Neuronal stem cell (in vitro differentiated cells): ENCODE results near the gene BMP15.

ENCODE experiments used
- DNase-seq: peaks from one replicate; pipeline ENCODE4 v3.0.0-alpha.2; 2013; ENCODE audit warnings: low spot score
- H2AFZ ChIP-seq: one replicate; pipeline ENCODE4 v1.6.1; 2013; ENCODE audit warnings: mild to moderate bottlenecking, low read length, inconsistent platforms
- H2AK5ac ChIP-seq: 2 replicates; pipeline ENCODE4 v1.6.1; 2013; ENCODE audit warnings: low read depth, mild to moderate bottlenecking, inconsistent platforms, low read length, moderate library complexity, mixed read lengths
- H2BK120ac ChIP-seq: 2 replicates; pipeline ENCODE4 v1.6.1; 2013; ENCODE audit warnings: low read depth, mild to moderate bottlenecking, inconsistent platforms, low read length, moderate library complexity, mixed read lengths
- H2BK12ac ChIP-seq: one replicate; pipeline ENCODE4 v1.6.1; 2013; ENCODE audit warnings: low read length, inconsistent platforms
- H2BK15ac ChIP-seq: 2 replicates; pipeline ENCODE4 v1.6.1; 2013; ENCODE audit warnings: mild to moderate bottlenecking, low read length, inconsistent platforms, mixed read lengths
- H2BK5ac ChIP-seq: one replicate; pipeline ENCODE4 v1.6.1; 2013; ENCODE audit warnings: inconsistent platforms, mild to moderate bottlenecking, low read length, moderate library complexity
- H3K14ac ChIP-seq: one replicate; pipeline ENCODE4 v1.6.1; 2013; ENCODE audit warnings: low read length, inconsistent platforms
- H3K18ac ChIP-seq: 2 replicates; pipeline ENCODE4 v1.6.1; 2013; ENCODE audit warnings: low read length, inconsistent platforms
- H3K23ac ChIP-seq: 2 replicates; pipeline ENCODE4 v1.6.1; 2013; ENCODE audit warnings: low read depth, mild to moderate bottlenecking, mixed read lengths, low read length, inconsistent platforms; ENCODE audit not compliant: poor library complexity
- H3K27ac ChIP-seq: replicated peaks from 3 replicates; pipeline ENCODE4 v1.5.1; 2013; ENCODE audit warnings: low read length, inconsistent platforms
- H3K27me3 ChIP-seq, 3 experiments: 2 replicates each; pipeline ENCODE4 v1.6.1; 2013; ENCODE audit warnings: low read length in 3 of 3, mild to moderate bottlenecking in 2 of 3, inconsistent platforms in 1 of 3, low read depth in 1 of 3, mixed read lengths in 1 of 3, moderate library complexity in 1 of 3; ENCODE audit not compliant: control insufficient read depth in 3 of 3, insufficient read depth in 3 of 3
- H3K36me3 ChIP-seq, 2 donors: replicated peaks in 1 of 2; 2 replicates each; pipeline ENCODE4 v1.6.1; 2013; ENCODE audit warnings: low read length in 2 of 2; ENCODE audit not compliant: control insufficient read depth in 2 of 2, insufficient read depth in 2 of 2
- H3K4ac ChIP-seq: 2 replicates; pipeline ENCODE4 v1.6.1; 2013; ENCODE audit warnings: inconsistent platforms, mild to moderate bottlenecking, low read length, moderate library complexity
- H3K4me1 ChIP-seq, 2 donors: 1 replicate in 1 of 2; 2 replicates in 1 of 2; pipeline ENCODE4 v1.6.1; 2013; ENCODE audit warnings: low read length in 2 of 2, low read depth in 1 of 2; ENCODE audit not compliant: control insufficient read depth in 2 of 2, insufficient read depth in 1 of 2
- H3K4me2 ChIP-seq: one replicate; pipeline ENCODE4 v1.6.1; 2013; ENCODE audit warnings: mild to moderate bottlenecking, low read length, inconsistent platforms; ENCODE audit not compliant: insufficient read depth, poor library complexity, severe bottlenecking
- H3K4me3 ChIP-seq, 2 donors: 2 replicates each; pipeline ENCODE4 v1.5.1; 2013; ENCODE audit warnings: low read length in 2 of 2, mild to moderate bottlenecking in 2 of 2, inconsistent platforms in 1 of 2, moderate library complexity in 1 of 2
- H3K79me1 ChIP-seq: one replicate; pipeline ENCODE4 v1.6.1; 2013; ENCODE audit warnings: low read depth, mild to moderate bottlenecking, inconsistent platforms, low read length, moderate library complexity
- H3K9ac ChIP-seq: one replicate; pipeline ENCODE4 v1.6.1; 2013; ENCODE audit warnings: mild to moderate bottlenecking, low read depth, low read length, inconsistent platforms; ENCODE audit not compliant: poor library complexity
- H3K9me3 ChIP-seq, 2 donors: replicated peaks in 1 of 2; 2 replicates each; pipeline versions ENCODE3 to v1.6.1; 2013; ENCODE audit warnings: low read length in 2 of 2, mild to moderate bottlenecking in 2 of 2, inconsistent platforms in 1 of 2, low read depth in 1 of 2, mixed read lengths in 1 of 2, moderate library complexity in 1 of 2; ENCODE audit not compliant: control insufficient read depth in 2 of 2, insufficient read depth in 1 of 2
- H4K8ac ChIP-seq: one replicate; pipeline ENCODE4 v1.6.1; 2013; ENCODE audit warnings: low read depth, mild to moderate bottlenecking, inconsistent platforms, low read length, moderate library complexity
- H4K91ac ChIP-seq: one replicate; pipeline ENCODE4 v1.6.1; 2013; ENCODE audit warnings: low read length, low read depth, mild to moderate bottlenecking, inconsistent platforms; ENCODE audit not compliant: poor library complexity
- WGBS, 2 donors: extraction: QIAGEN DNeasy Blood & Tissue Kit; methylation state at CpG; one replicate each; pipeline ENCODE4 v1.1.7; 2013; ENCODE audit warnings: missing lambda C conversion rate in 2 of 2, mixed read lengths in 1 of 2; ENCODE audit not compliant: insufficient read length in 2 of 2, insufficient replicate concordance in 1 of 2; ENCODE audit errors: extremely low coverage in 2 of 2; 5-methylcytosine and 5-hydroxymethylcytosine counted together

Gene BMP15

DNA sequence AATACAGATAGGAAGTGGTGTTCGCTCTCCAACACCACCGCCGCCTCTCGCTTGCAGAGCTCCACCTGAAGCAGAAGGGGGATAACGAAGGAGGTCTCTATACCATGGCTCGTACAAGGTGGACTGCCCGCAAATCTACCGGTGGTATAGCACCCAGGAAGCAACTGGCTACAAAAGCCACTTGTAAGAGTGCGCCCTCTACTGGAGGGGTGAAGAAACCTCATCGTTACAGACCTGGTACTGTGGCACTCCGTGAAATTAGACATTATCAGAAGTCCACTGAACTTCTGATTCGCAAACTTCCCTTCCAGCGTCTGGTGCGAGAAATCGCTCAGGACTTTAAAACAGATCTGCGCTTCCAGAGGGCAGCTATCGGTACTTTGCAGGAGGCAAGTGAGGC is 5.2 kb upstream of the BMP15 start:
- no peaks in the 10 kb centered on the region for H3K36me3 ChIP-seq
- no peak overlapping the region for H3K4me2 ChIP-seq
- H2BK12ac ChIP-seq, result no peak overlapping the region
- WGBS, 2 donors, result no CpG with 5 or more reads among the region's 17 CpGs
- no peak overlapping the region for H3K9ac ChIP-seq
- no peak overlapping the region for H3K23ac ChIP-seq
- H3K27me3 ChIP-seq, result peaks cover 0 to 2% (median 0%) of the 10 kb centered on the region in 3 experiments
- no peaks in the 10 kb centered on the region for H3K4me1 ChIP-seq
- H3K14ac ChIP-seq, result no peak overlapping the region
- H2BK120ac ChIP-seq, result no peak overlapping the region
- no peak overlapping the region for H3K18ac ChIP-seq
- no peak overlapping the region for H4K91ac ChIP-seq
- H3K27ac ChIP-seq, result no peak overlapping the region
- H2BK15ac ChIP-seq, result no peak overlapping the region
- no peak overlapping the region for H2AK5ac ChIP-seq
- no peaks in the 10 kb centered on the region for H3K79me1 ChIP-seq
- H2BK5ac ChIP-seq, result no peak overlapping the region
- no peak overlapping the region for H3K4ac ChIP-seq
- H2AFZ ChIP-seq, result no peak overlapping the region
- DNase-seq, result no peak
- H3K9me3 ChIP-seq, result no peaks in the 10 kb centered on the region
- H4K8ac ChIP-seq, result no peak overlapping the region
- no peak overlapping the region for H3K4me3 ChIP-seq

DNA sequence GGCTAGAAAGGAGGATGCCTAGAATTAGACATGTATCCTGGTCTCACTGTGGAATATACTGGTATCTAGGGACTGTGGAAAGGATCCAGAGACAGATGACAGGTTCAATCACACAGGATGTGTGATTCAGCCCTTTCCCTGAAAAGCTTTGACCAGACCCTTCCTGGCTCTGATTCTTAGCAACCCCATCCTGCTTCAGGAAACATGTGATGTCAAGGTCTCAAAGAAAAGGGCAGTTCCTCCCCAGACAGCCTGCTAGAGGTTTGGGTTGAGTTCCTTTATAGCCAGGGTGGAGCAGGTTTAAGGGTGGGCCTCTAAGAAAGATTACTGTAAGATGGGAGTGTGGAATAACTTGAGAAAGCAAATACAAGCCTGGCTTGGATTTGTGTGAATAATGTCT is 3.0 kb downstream of the BMP15 start:
- no peak overlapping the region for H2BK12ac ChIP-seq
- no peak overlapping the region for H3K4me2 ChIP-seq
- no peak overlapping the region for H3K4ac ChIP-seq
- H3K79me1 ChIP-seq, result no peaks in the 10 kb centered on the region
- DNase-seq, result no peak
- H3K9me3 ChIP-seq, result no peaks in the 10 kb centered on the region
- no peak overlapping the region for H2BK5ac ChIP-seq
- H3K14ac ChIP-seq, result no peak overlapping the region
- H3K9ac ChIP-seq, result no peak overlapping the region
- H3K4me3 ChIP-seq, result no peak overlapping the region
- H3K36me3 ChIP-seq, result no peaks in the 10 kb centered on the region
- H2AFZ ChIP-seq, result no peak overlapping the region
- no peak overlapping the region for H3K23ac ChIP-seq
- no peak overlapping the region for H3K18ac ChIP-seq
- no peak overlapping the region for H4K8ac ChIP-seq
- H3K27me3 ChIP-seq, result peaks cover 0 to 12% (median 0%) of the 10 kb centered on the region in 3 experiments
- no peak overlapping the region for H3K27ac ChIP-seq
- H2BK120ac ChIP-seq, result no peak overlapping the region
- no peak overlapping the region for H2AK5ac ChIP-seq
- peaks cover 0 to 1% of the 10 kb centered on the region in 2 donors for H3K4me1 ChIP-seq
- no peak overlapping the region for H4K91ac ChIP-seq
- H2BK15ac ChIP-seq, result no peak overlapping the region

DNA sequence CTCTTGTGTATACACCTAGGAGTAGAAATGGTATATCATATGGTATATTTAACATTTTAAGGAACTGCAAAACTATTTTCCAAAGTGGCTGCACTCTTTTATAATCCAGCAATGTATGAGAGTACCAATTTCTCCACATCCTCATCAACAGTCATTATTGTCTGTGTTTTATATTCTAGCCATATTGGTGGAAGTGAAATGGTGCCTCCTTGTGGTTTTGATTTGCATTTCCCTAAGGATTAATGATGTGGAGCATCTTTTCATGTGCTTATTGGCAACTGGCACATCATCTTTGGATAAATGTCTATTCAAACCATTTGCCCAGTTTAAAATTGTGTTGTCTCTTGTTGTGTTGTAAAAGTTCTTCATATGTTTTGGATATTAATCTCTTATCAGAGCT is 9.6 kb downstream of the BMP15 start:
- DNase-seq, result peak; percentile 0
- no peaks in the 10 kb centered on the region for H3K36me3 ChIP-seq
- no peak overlapping the region for H3K4me3 ChIP-seq
- no peak overlapping the region for H3K23ac ChIP-seq
- H3K9me3 ChIP-seq, result no peaks in the 10 kb centered on the region
- no peak overlapping the region for H3K27ac ChIP-seq
- H4K8ac ChIP-seq, result no peak overlapping the region
- no peak overlapping the region for H2BK5ac ChIP-seq
- H2BK120ac ChIP-seq, result no peak overlapping the region
- H2BK15ac ChIP-seq, result no peak overlapping the region
- H2AK5ac ChIP-seq, result no peak overlapping the region
- H3K79me1 ChIP-seq, result no peaks in the 10 kb centered on the region
- no peak overlapping the region for H2BK12ac ChIP-seq
- H3K4me2 ChIP-seq, result no peak overlapping the region
- H2AFZ ChIP-seq, result no peak overlapping the region
- H3K18ac ChIP-seq, result no peak overlapping the region
- H3K4ac ChIP-seq, result no peak overlapping the region
- H3K14ac ChIP-seq, result no peak overlapping the region
- H3K9ac ChIP-seq, result no peak overlapping the region
- peaks cover 0 to 7% (median 0%) of the 10 kb centered on the region in 3 experiments for H3K27me3 ChIP-seq
- no peak overlapping the region for H4K91ac ChIP-seq
- H3K4me1 ChIP-seq, result peaks cover 0 to 1% of the 10 kb centered on the region in 2 donors

DNA sequence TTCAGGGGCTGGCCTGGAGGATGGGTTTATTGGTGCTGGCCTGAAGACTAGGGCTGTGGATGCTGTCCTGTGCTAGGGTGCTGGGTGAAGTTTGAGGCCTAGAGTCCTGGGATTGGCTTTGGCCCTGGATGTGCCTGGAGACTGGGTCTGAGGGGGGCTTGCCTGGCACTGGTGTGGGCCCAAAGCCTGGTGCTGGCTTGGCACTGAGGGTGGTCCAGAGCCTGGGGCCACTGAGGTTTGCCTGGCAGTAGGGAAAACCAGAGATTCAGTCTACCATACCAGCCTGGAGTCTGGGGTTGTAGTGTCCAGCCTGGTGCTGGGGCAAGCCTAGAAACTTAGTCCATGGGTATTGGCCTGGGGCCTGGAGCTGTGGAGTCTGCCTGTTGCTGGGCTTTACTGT is 16.6 kb downstream of the BMP15 start:
- Histone ChIP-seq H2BK15ac (no peak overlapping the region), H4K8ac (no peak overlapping the region), H3K27ac (no peak overlapping the region), H3K9me3 (no peaks in the 10 kb centered on the region), H2BK5ac (no peak overlapping the region), H3K14ac (no peak overlapping the region), H3K4me1 (no peaks in the 10 kb centered on the region), H3K4ac (no peak overlapping the region), H3K27me3 (no peaks in the 10 kb centered on the region), H2AK5ac (no peak overlapping the region), H2BK12ac (no peak overlapping the region), H3K4me2 (no peak overlapping the region), H4K91ac (no peak overlapping the region), H3K4me3 (no peak overlapping the region), H3K36me3 (no peaks in the 10 kb centered on the region), H2BK120ac (no peak overlapping the region), H3K23ac (no peak overlapping the region), H3K79me1 (no peaks in the 10 kb centered on the region), H3K9ac (no peak overlapping the region), H2AFZ (no peak overlapping the region), H3K18ac (no peak overlapping the region)
- DNase-seq, result no peak
